ENCODE results near the gene SLC38A5. TPM values are rescaled to one million over a fixed set of nuclear protein-coding genes. Genes with fewer than 3 reads are reported as not detected.

Gene SLC38A5
- total and polyA plus RNA-seq, 2 donors (not counting 1 experiment from before 2014, with no cell fraction given), result 8.3 to 21.5 TPM

- peak overlapping the region in 2 of 4 experiments; percentile 56 to 67 for H3K4me3 ChIP-seq (replicated peaks in 1 of 4; ENCODE audit: control extremely low read depth in 1 of 4, insufficient read depth in 1 of 4, low read depth in 3 of 4, low read length in 4 of 4)
- no peaks in the 10 kb centered on the region for H4K20me1 ChIP-seq (ENCODE audit: control insufficient read depth, extremely low read depth, insufficient read depth, low read length)
- no peak overlapping the region for H3K9ac ChIP-seq (ENCODE audit: insufficient read depth, low read length)
- H2AFZ ChIP-seq (ENCODE audit: low read length), result no peak overlapping the region
- H3K36me3 ChIP-seq (ENCODE audit: control insufficient read depth, insufficient read depth, low read length), result no peaks in the 10 kb centered on the region
- DNase-seq (ENCODE audit: low read depth in 2 of 2), result no peak
- H3K9me3 ChIP-seq (ENCODE audit: control insufficient read depth, insufficient read depth, low read depth, low read length), result no peaks in the 10 kb centered on the region
- TF ChIP-seq, protein P1, sequence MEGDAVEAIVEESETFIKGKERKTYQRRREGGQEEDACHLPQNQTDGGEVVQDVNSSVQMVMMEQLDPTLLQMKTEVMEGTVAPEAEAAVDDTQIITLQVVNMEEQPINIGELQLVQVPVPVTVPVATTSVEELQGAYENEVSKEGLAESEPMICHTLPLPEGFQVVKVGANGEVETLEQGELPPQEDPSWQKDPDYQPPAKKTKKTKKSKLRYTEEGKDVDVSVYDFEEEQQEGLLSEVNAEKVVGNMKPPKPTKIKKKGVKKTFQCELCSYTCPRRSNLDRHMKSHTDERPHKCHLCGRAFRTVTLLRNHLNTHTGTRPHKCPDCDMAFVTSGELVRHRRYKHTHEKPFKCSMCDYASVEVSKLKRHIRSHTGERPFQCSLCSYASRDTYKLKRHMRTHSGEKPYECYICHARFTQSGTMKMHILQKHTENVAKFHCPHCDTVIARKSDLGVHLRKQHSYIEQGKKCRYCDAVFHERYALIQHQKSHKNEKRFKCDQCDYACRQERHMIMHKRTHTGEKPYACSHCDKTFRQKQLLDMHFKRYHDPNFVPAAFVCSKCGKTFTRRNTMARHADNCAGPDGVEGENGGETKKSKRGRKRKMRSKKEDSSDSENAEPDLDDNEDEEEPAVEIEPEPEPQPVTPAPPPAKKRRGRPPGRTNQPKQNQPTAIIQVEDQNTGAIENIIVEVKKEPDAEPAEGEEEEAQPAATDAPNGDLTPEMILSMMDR (conservative IDR thresholded peaks at IDR 0.05 in 1 of 2, IDR thresholded peaks at IDR 0.05 in 1 of 2; ENCODE audit: low read depth in 1 of 2, low read length in 2 of 2), result peak; percentile 16 to 37
- no peak for TF ChIP-seq EZH2 (IDR thresholded peaks at IDR 0.05; ENCODE audit: low read length, missing control alignments)
- no peak overlapping the region for H3K27ac ChIP-seq (ENCODE audit: insufficient read depth, low read length)
- no peaks in the 10 kb centered on the region for H3K27me3 ChIP-seq (ENCODE audit: control insufficient read depth, insufficient read depth, low read length)
- H3K4me2 ChIP-seq (ENCODE audit: extremely low read depth, insufficient read depth, low read length), result peak overlapping the region; percentile 35
- no peaks in the 10 kb centered on the region for H3K79me2 ChIP-seq (ENCODE audit: control insufficient read depth, insufficient read depth, low read length)
- H3K4me1 ChIP-seq (ENCODE audit: control insufficient read depth, extremely low read depth, insufficient read depth, low read length), result peaks cover 2% of the 10 kb centered on the region
Observed at GRCh38 chrX:48466696-48467095, 3.4 kb downstream of the SLC38A5 start.

GRCh38 chrX:48465336-48465933 lies 4.6 kb downstream of the SLC38A5 start:
- no peaks in the 10 kb centered on the region for H3K79me2 ChIP-seq (ENCODE audit: control insufficient read depth, insufficient read depth, low read length)
- H3K27ac ChIP-seq (ENCODE audit: insufficient read depth, low read length), result peak overlapping the region; percentile 56
- H4K20me1 ChIP-seq (ENCODE audit: control insufficient read depth, extremely low read depth, insufficient read depth, low read length), result no peaks in the 10 kb centered on the region
- H2AFZ ChIP-seq (ENCODE audit: low read length), result peak overlapping the region; percentile 29
- peaks cover 2% of the 10 kb centered on the region for H3K4me1 ChIP-seq (ENCODE audit: control insufficient read depth, extremely low read depth, insufficient read depth, low read length)
- TF ChIP-seq, protein P1 (conservative IDR thresholded peaks at IDR 0.05 in 1 of 2, IDR thresholded peaks at IDR 0.05 in 1 of 2; ENCODE audit: low read depth in 1 of 2, low read length in 2 of 2), result no peak
- no peak for TF ChIP-seq EZH2 (IDR thresholded peaks at IDR 0.05; ENCODE audit: low read length, missing control alignments)
- peak; percentile 91 to 97 for DNase-seq (ENCODE audit: low read depth in 2 of 2)
- H3K9me3 ChIP-seq (ENCODE audit: control insufficient read depth, insufficient read depth, low read depth, low read length), result no peaks in the 10 kb centered on the region
- no peaks in the 10 kb centered on the region for H3K36me3 ChIP-seq (ENCODE audit: control insufficient read depth, insufficient read depth, low read length)
- no peaks in the 10 kb centered on the region for H3K27me3 ChIP-seq (ENCODE audit: control insufficient read depth, insufficient read depth, low read length)
- H3K4me2 ChIP-seq (ENCODE audit: extremely low read depth, insufficient read depth, low read length), result peak overlapping the region; percentile 27
- H3K9ac ChIP-seq (ENCODE audit: insufficient read depth, low read length), result no peak overlapping the region
- H3K4me3 ChIP-seq (replicated peaks in 1 of 4; ENCODE audit: control extremely low read depth in 1 of 4, insufficient read depth in 1 of 4, low read depth in 3 of 4, low read length in 4 of 4), result peak overlapping the region in 2 of 4 experiments; percentile 38 to 53

DNA sequence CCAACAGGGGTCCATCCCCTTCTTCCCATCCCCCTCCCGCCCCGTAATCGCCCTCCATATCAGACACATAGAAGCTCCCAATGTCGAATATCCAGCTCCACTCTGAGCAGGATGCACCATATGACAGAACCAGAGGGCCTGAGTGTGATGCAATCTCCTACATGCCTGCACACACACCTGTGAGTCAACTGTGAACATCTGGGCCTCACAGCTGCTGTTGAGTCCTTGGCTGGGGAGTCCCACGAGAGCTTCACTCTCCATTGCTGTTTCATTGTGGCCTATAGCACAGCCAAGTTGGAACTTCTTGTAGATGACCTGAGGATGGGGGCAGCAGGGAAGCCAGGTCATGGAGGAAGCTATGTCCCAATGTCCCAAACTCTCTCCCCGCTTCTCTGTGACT lies 8.2 kb downstream of the SLC38A5 start:
- H3K4me1 ChIP-seq (ENCODE audit: control insufficient read depth, extremely low read depth, insufficient read depth, low read length), result peaks cover 2% of the 10 kb centered on the region
- no peak overlapping the region for H3K4me2 ChIP-seq (ENCODE audit: extremely low read depth, insufficient read depth, low read length)
- no peak for DNase-seq (ENCODE audit: low read depth in 2 of 2)
- H3K36me3 ChIP-seq (ENCODE audit: control insufficient read depth, insufficient read depth, low read length), result no peaks in the 10 kb centered on the region
- H4K20me1 ChIP-seq (ENCODE audit: control insufficient read depth, extremely low read depth, insufficient read depth, low read length), result no peaks in the 10 kb centered on the region
- H3K79me2 ChIP-seq (ENCODE audit: control insufficient read depth, insufficient read depth, low read length), result no peaks in the 10 kb centered on the region
- no peak for TF ChIP-seq EZH2 (IDR thresholded peaks at IDR 0.05; ENCODE audit: low read length, missing control alignments)
- no peaks in the 10 kb centered on the region for H3K9me3 ChIP-seq (ENCODE audit: control insufficient read depth, insufficient read depth, low read depth, low read length)
- no peaks in the 10 kb centered on the region for H3K27me3 ChIP-seq (ENCODE audit: control insufficient read depth, insufficient read depth, low read length)
- H3K27ac ChIP-seq (ENCODE audit: insufficient read depth, low read length), result no peak overlapping the region
- no peak overlapping the region for H3K4me3 ChIP-seq (replicated peaks in 1 of 4; ENCODE audit: control extremely low read depth in 1 of 4, insufficient read depth in 1 of 4, low read depth in 3 of 4, low read length in 4 of 4)
- no peak overlapping the region for H3K9ac ChIP-seq (ENCODE audit: insufficient read depth, low read length)
- H2AFZ ChIP-seq (ENCODE audit: low read length), result no peak overlapping the region
